RCC 7860 (cell line): Measurements from ENCODE around the gene DYNAP.
A peak's percentile ranks its signal among the peaks of the same experiment; 100 is the strongest.

Source experiments
- DNase-seq: peaks from one replicate; pipeline ENCODE4 v3.0.0-alpha.2; 2015; ENCODE audit warnings: low spot score
- FAIRE-seq: peaks from 2 replicates; lab custom pipeline; 2012; peaks lifted over from hg19 to GRCh38; lab: Jason Lieb, UNC

The DYNAP gene

GRCh38 chr18:54630963-54631362 lies 39.9 kb downstream of the DYNAP start:
- DNase-seq (no peak), FAIRE-seq (no peak)

- DNase-seq (no peak), FAIRE-seq (no peak)
These were observed 45.2 kb downstream of the DYNAP start for GRCh38 chr18:54636217-54636616.

GRCh38 chr18:54641734-54642133 lies 50.7 kb downstream of the DYNAP start:
- no peak for DNase-seq
- FAIRE-seq, result no peak

- FAIRE-seq, result no peak
- peak; percentile 16 for DNase-seq
These were observed 56.1 kb downstream of the DYNAP start for GRCh38 chr18:54647176-54647575.
